ENCODE measurements around the gene KIAA1671.
A peak's percentile ranks its signal among the peaks of the same experiment; 100 is the strongest.
"Not testable (repeated sequence)": the region's sequence is repeated elsewhere in the genome, so short reads cannot be mapped to it uniquely, and the experiment has no call there.

Gene KIAA1671

DNA sequence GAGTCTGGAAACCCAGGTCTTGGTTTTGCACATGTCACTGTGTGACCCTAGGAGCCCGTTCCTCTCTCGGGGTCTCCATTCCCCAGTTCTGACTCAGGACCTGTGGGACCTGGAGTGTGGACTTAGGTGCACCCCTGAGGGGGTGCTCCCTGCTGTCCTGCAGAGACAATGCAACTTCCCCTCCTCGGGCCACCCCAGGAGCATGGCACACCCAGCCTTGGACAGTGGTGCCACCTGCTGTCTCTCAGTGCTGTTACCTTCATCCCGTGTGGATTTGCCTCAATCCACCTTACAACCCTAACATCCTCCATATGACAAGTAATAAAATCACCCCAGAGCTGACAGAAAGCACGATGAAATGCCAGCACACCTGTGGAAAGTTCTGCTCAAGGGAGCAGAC, 219.6 kb downstream of the KIAA1671 start:
- DNase-seq (peak; percentile 39), ATAC-seq (peak; percentile 49)

DNA sequence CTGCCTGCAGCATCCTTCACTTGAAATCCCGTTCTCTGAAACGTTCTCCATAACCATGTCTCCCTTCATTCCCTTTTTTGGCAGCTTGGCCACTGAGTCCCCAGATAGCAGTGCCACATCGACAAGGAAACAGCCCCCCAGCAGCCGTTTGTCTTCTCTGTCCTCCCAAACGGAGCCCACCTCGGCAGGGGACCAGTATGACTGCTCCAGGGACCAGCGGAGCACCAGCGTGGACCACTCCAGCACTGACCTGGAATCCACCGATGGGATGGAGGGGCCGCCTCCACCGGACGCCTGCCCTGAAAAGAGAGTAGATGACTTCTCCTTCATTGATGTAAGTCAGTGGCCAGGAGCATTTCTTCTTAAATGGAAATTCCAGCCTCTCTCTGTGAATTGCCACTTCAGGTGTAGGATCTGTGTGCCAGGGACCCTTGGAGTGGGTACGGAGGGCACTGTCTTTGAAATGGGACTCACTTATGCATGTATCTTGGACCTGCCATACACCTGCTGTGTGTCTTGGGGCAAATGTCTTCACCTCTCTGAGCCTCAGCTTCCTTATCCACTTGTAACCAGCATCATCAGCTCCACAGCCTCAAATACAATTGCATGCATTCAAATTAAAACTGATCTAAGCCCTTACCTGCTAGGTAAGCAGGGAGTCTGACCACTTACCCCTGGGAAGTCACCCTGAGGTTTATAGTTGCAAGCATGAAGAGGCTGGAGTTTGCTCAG, 221.8 kb downstream of the KIAA1671 start:
- DNase-seq (no peak), ATAC-seq (no peak)

DNA sequence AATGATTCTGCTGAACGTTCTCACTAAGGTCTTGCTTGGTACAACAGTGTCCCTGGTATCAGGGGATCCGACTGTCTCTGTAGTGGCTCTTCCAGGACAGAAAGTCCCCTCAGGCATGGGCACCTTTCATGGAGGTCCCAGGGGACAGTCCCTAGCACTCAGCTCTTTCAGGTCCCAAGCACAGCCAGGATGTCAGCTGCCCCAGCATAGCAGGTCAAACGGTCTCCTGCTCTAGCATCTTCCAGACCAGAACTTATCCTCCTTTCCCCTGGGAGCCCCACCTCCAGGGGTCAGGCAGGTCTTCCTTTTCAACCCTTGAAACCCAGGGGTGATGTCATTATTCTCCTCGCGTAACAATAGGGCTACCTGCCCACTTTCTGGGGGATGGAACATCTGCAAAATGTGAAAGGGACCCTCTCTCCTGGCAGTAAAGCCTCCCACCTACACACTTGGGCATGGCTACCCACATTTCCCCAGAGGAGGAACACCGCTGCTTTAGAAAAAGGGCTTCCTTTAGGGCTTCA, 222.4 kb downstream of the KIAA1671 start:
- DNase-seq (no peak), ATAC-seq (no peak)

DNA sequence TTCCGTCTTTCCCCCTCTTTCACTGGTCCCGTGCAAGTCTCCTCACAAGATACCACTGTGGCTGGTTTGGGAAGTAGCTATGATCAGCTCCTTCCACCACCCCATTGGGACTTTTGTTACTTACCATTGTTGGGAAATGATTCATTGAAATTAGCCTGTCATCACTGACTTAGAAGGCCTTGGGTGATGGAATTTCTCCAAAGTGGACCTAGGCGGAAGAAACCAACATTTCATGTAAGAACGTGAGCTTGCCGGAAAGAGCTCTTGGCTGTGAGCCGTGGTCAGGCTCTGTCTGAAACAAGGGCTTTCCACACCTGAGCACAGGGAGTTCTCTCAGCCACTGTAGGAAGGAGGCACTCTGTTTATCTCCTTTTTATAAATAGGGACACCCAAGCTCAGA, 223.7 kb downstream of the KIAA1671 start:
- ATAC-seq = no peak
- DNase-seq = no peak

GRCh38 chr22:25176799-25177198, 224.3 kb downstream of the KIAA1671 start:
- no peak for ATAC-seq

GRCh38 chr22:25177226-25177625, 224.7 kb downstream of the KIAA1671 start:
- DNase-seq (no peak), ATAC-seq (no peak)

More at GRCh38 chr22:25176799-25177198, 224.3 kb downstream of the KIAA1671 start:
- DNase-seq = no peak

DNA sequence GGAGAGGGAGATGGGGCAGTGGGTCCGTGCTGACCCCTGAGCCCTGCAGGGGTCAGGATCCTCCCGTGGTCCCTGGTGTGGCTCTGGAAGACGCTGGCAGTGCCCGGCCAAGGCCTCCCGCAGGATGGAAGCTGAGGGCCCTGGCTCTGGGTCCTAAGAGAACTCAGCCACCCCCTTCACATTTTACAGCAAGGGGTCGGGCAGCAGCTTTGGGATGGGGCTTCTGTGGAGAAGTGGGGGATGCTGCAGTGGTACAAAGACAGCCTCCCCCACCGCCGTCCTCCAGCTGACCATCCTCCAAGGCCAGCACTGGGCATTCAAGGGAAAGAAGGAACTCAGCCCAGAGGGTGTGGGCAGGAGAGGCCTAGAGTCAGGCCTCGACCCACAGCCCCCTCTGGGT, 225.4 kb downstream of the KIAA1671 start:
- no peak for DNase-seq
- ATAC-seq = no peak

DNA sequence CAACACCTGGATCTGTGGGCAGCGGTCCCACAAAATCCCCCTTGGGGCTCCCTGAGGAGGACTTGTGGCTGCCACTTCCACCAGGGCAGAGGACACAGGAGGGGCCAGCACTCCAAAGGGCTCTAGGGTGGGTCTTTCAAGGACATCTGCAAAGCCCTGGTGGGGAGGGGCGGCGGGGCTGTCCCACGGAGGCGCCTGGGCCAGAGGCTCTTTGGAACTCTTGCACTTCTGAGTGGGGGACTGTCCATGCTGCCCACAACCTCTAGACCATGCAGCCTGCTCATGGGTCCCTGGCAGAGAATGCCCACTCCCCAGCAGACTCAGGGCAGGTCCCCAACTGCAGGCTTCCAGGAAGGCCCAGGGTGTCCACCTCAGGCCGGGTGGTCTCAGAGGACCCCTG, 225.8 kb downstream of the KIAA1671 start:
- ATAC-seq = peak; percentile 28
- DNase-seq = not testable (repeated sequence)

DNA sequence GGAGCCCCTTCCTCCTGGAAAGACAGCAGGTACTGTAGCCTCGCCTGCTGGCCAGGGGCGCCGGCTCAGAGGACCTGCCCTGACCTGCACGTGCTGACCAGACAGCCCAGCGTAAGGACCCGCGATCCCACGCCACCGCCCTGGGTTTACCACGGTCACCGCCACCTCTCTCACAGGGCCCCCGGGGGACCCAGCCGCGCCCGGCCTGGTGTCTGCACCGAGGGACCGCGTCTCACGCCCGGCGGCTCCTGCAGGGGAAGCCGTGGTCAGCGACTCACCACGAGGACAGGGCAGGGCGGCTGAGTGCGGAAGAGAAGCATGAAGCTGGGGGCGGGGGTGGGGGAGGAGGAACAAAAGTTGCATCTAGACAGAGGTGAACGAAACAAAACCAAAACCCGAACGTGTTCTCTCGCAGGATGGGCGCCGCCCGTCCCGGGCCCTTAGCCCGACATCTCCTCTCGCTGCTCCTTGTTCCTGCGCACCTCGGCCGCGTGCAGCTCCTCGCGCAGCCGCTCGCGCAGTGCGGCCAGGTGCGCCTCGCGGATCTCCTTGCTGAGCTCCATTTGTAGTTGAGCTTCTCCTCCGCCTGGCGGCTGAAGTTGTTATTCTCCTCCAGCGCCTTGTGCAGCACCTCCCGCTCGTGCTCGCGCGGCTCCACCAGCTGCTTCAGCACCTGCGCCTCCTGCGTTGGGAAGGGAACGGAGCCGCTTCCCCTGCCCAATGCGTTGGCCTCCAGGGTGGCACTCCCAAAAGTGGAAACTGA, 226.5 kb downstream of the KIAA1671 start:
- not testable (repeated sequence) for DNase-seq
- ATAC-seq = peak; percentile 50

- DNase-seq = no peak
- ATAC-seq = no peak
Observed at GRCh38 chr22:25182131-25183110, 229.9 kb downstream of the KIAA1671 start.

DNA sequence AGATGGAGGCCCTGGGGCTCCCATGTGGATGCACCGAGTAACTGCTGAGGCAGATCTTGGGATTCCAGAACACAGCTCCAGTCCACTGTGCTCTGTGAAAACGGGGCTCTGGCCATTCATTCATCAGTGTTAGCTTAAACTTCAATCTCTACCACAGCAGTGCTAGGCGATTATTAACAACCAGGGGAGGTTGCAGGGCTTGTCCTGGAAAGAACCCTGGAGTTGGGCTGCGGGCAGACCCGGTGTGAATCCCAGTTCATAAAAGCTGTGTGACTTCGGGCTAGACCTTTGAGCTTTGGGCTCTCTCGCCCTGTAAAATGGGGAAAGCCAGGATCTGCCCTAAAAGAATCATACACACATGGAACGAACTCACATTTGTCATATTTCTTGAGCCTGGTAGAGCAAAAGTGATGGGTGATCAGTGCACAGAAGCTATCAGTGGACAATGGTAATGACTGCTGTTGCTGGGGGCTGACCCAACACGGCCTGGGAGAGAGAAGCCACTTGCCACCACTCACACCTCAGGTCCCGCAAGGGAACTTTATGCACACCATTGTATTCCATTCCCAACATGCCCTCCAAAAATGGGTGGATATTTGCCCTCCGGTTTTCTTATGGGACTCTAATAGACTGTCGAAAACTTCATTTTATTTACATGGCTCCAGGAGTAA, 231.6 kb downstream of the KIAA1671 start:
- DNase-seq = no peak
- no peak for ATAC-seq

- ATAC-seq (no peak), DNase-seq (no peak)
Observed at GRCh38 chr22:25186140-25186539, 233.6 kb downstream of the KIAA1671 start.

DNA sequence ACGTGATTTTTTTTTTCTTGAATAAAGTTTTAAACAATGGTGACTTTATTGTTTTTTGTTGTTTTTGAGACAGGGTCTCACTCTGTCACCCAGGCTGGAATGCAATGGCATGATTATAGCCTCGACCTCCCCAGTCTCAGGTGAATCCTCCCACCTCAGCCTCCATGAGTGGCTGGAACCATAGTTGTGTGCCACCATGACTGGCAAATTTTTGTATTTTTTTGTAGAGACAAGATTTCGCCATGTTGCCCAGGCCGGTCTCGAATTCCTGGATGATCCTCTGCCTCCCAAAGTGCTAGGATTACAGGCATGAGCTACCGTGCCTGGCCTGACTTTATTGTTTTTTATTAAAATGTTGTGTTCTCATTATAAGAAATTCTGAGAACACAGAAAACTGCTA, 235.0 kb downstream of the KIAA1671 start:
- ATAC-seq = no peak
- DNase-seq = no peak

DNA sequence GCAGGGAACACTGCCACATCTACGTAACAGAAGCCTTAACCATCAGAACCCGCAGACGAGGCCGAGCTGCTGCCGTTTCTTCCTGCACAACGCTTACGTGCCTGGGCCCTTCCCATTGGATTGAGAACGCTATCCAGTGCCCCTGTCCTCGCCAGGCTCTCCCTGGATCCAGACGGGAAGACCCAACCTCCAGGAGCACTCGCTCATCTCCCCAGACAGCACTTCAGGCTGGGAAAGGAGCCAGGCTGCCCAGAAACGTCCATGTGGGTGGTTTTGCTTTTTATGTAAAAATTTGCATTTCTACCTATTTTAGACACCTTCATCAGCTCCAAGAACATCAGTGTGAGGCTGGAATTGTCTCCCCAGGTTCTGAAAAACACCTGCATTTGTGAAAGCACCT, 239.9 kb downstream of the KIAA1671 start:
- ATAC-seq = no peak

DNA sequence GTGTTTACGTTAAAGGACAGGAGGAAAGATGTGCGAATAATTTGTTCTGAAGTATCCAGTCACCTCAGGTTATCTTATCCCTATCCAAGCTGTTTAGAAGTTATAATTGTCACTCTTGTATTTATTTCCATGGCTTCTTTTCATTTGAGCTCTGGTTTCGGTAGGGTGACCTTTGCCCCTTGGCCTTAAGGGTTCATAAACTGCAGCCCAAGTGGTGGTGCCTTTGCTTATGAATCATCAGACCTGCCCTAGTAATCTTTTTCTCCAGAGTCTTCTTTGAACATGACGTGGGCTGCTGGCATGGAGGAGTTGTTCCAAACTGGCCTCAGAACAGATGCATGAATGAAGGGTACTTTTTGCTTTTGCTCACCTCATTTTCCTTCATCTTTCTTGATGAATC, 240.6 kb downstream of the KIAA1671 start:
- no peak for DNase-seq
- no peak for ATAC-seq

More for the DNA sequence above, 239.9 kb downstream of the KIAA1671 start:
- DNase-seq = no peak

GRCh38 chr22:25193548-25193947, 241.0 kb downstream of the KIAA1671 start:
- ATAC-seq (no peak), DNase-seq (no peak)

- DNase-seq = no peak
- ATAC-seq = no peak
Observed at GRCh38 chr22:25196326-25196725, 243.8 kb downstream of the KIAA1671 start.

DNA sequence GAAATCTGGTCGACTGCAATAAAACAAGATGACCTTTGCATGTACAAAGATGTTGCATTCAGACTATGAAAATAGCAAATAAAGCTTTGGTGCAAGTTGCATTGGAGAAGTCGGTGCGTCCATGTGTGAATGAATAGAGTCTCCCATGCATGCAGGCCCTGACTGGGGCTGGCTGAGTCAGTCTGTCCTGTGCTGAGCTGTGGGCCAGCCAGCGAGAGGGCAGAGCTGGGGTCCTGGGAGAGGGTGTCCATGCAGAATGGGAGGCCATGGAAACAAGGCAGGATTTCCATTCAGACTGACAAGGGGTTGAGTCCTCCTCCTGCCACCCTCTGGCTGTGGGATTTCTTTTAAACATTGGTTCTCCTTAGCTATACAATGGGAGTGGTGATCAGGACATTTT, 244.8 kb downstream of the KIAA1671 start:
- DNase-seq (no peak), ATAC-seq (no peak)

GRCh38 chr22:25199731-25200520, 247.4 kb downstream of the KIAA1671 start, which contains the start of gene CRYBB3:
Gene CRYBB3, plus strand, starts transcription at chr22:25199858. Its CDS starts 1,539 bp downstream, at chr22:25201397.
- ATAC-seq = no peak
- no peak for DNase-seq

DNA sequence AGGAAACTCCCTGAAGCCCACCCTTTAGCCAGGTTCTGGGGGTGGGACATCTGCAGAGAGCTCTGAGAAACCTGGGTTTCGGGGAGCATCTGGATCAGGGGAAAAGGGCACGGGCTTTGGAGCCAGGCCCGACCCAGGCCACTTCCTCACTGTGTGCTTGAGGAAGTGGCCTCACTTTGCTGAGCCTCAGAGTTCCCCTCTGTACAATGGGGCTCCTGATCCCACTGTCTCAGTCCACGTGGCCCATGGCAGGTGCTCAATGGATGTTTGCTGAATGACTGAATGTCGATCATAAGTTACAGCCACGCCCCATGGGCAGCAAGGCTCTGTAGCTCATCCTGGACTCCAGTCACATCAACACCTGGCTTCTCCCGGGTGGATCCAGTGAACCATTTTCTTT, 248.5 kb downstream of the KIAA1671 start:
- DNase-seq (no peak), ATAC-seq (no peak)

Data from stimulated activated naive CD8-positive, alpha-beta T cell treated with anti-CD3 and anti-CD28 coated beads, Interleukin-15, Interleukin-2, amounts not matched to agents 100 U/mL and 50 U/mL, for 24 hours (primary cell).